Dermis blood vessel endothelial cell (primary cell): Measurements from ENCODE around the gene MFAP1. TPM values are rescaled to one million over a fixed set of nuclear protein-coding genes. Genes with fewer than 3 reads are reported as not detected.
"Not testable (repeated sequence)": the region's sequence is repeated elsewhere in the genome, so short reads cannot be mapped to it uniquely, and the experiment has no call there.

Experiments used
- DNase-seq: peaks from one replicate; pipeline ENCODE4 v3.0.0; 2010
- total RNA-seq: library from RNA; depleted of rRNA; stranded (reverse); fragments of >200 nt; gene quantifications from 2 replicates; pipeline ENCODE4 v1.2.3, GENCODE V29; 2014

MFAP1 gene
- total RNA-seq = 36.1 and 41.1 TPM in 2 replicates

- peak; percentile 98 for DNase-seq
Observed at GRCh38 chr15:43824302-43825246, at the start of gene MFAP1. MFAP1 (minus strand) TSS chr15:43824690; CDS start chr15:43824569, 121 bp downstream.

GRCh38 chr15:43873651-43874050, 49.2 kb upstream of the MFAP1 start:
- no peak for DNase-seq

- DNase-seq = peak; percentile 87
Observed at GRCh38 chr15:43872416-43873020, 48.0 kb upstream of the MFAP1 start.

GRCh38 chr15:43871835-43872234, 47.3 kb upstream of the MFAP1 start:
- no peak for DNase-seq

- DNase-seq = peak; percentile 14
Observed at GRCh38 chr15:43868406-43868805, 43.9 kb upstream of the MFAP1 start.

GRCh38 chr15:43867096-43867495, 42.6 kb upstream of the MFAP1 start:
- DNase-seq = no peak

GRCh38 chr15:43866636-43867035, 42.1 kb upstream of the MFAP1 start:
- DNase-seq = not testable (repeated sequence)

GRCh38 chr15:43859546-43859945, 35.1 kb upstream of the MFAP1 start:
- no peak for DNase-seq

- DNase-seq = no peak
Observed at GRCh38 chr15:43854801-43855200, 30.3 kb upstream of the MFAP1 start.

GRCh38 chr15:43852607-43853006, 28.1 kb upstream of the MFAP1 start:
- no peak for DNase-seq

GRCh38 chr15:43851251-43851650, 26.8 kb upstream of the MFAP1 start:
- DNase-seq = no peak

GRCh38 chr15:43845421-43845820, 20.9 kb upstream of the MFAP1 start:
- DNase-seq = no peak

GRCh38 chr15:43832485-43832884, 8.0 kb upstream of the MFAP1 start:
- DNase-seq = not testable (repeated sequence)

GRCh38 chr15:43831519-43832052, 7.1 kb upstream of the MFAP1 start:
- DNase-seq = not testable (repeated sequence)

- not testable (repeated sequence) for DNase-seq
Observed at GRCh38 chr15:43830691-43831275, 6.3 kb upstream of the MFAP1 start.

GRCh38 chr15:43829951-43830540, 5.6 kb upstream of the MFAP1 start:
- DNase-seq = not testable (repeated sequence)

GRCh38 chr15:43828061-43828657, 3.7 kb upstream of the MFAP1 start:
- DNase-seq = peak; percentile 11

- peak; percentile 86 for DNase-seq
Observed at GRCh38 chr15:43826508-43827341, 2.2 kb upstream of the MFAP1 start, which contains the start of gene WDR76. WDR76 (plus strand) TSS chr15:43827002; CDS start chr15:43827033, 31 bp downstream.

GRCh38 chr15:43826029-43826507, 1.6 kb upstream of the MFAP1 start:
- no peak for DNase-seq

- DNase-seq = not testable (repeated sequence)
Observed at GRCh38 chr15:43825305-43825704, 815 bp upstream of the MFAP1 start.

GRCh38 chr15:43821505-43821904, 3.0 kb downstream of the MFAP1 start:
- no peak for DNase-seq
